Activated gamma-delta T cell treated with Interleukin-2 at 50 U/mL for 16 hours (primary cell): ENCODE results near the gene RANBP10.
"Not testable (repeated sequence)": the region's sequence is repeated elsewhere in the genome, so short reads cannot be mapped to it uniquely, and the experiment has no call there.

Experiments
- DNase-seq: peaks from one replicate; pipeline ENCODE4 v3.0.0-alpha.2; 2020

The RANBP10 gene

GRCh38 chr16:67775273-67775672 is 31.1 kb downstream of the RANBP10 start:
- no peak for DNase-seq

GRCh38 chr16:67774457-67774853 is 31.9 kb downstream of the RANBP10 start:
- no peak for DNase-seq

GRCh38 chr16:67773569-67774456 is 32.5 kb downstream of the RANBP10 start:
- no peak for DNase-seq

GRCh38 chr16:67773099-67773498 is 33.3 kb downstream of the RANBP10 start:
- DNase-seq = no peak

GRCh38 chr16:67770346-67770991 is 35.9 kb downstream of the RANBP10 start:
- DNase-seq = no peak

- no peak for DNase-seq
Observed at GRCh38 chr16:67767953-67768352, 38.4 kb downstream of the RANBP10 start.

- DNase-seq = no peak
Observed at GRCh38 chr16:67766291-67766690, 40.1 kb downstream of the RANBP10 start.

GRCh38 chr16:67764158-67764667 is 42.1 kb downstream of the RANBP10 start:
- DNase-seq = no peak

GRCh38 chr16:67763066-67763465 is 43.3 kb downstream of the RANBP10 start:
- DNase-seq = no peak

- no peak for DNase-seq
Observed at GRCh38 chr16:67762385-67762784, 44.0 kb downstream of the RANBP10 start.

GRCh38 chr16:67761924-67762323 is 44.4 kb downstream of the RANBP10 start:
- DNase-seq = no peak

GRCh38 chr16:67760956-67761230 is 45.5 kb downstream of the RANBP10 start:
- DNase-seq = no peak

- DNase-seq = no peak
Observed at GRCh38 chr16:67760206-67760955, 46.0 kb downstream of the RANBP10 start.

GRCh38 chr16:67758966-67759365 is 47.4 kb downstream of the RANBP10 start:
- no peak for DNase-seq

GRCh38 chr16:67758006-67758405 is 48.4 kb downstream of the RANBP10 start:
- DNase-seq = no peak

GRCh38 chr16:67752641-67753040 is 53.7 kb downstream of the RANBP10 start:
- no peak for DNase-seq

- DNase-seq = not testable (repeated sequence)
Observed at GRCh38 chr16:67751331-67751730, 55.0 kb downstream of the RANBP10 start.

- DNase-seq = no peak
Observed at GRCh38 chr16:67750466-67750865, 55.9 kb downstream of the RANBP10 start.

- no peak for DNase-seq
Observed at GRCh38 chr16:67749436-67750078, 56.8 kb downstream of the RANBP10 start.

GRCh38 chr16:67748834-67749233 is 57.5 kb downstream of the RANBP10 start:
- DNase-seq = no peak

- no peak for DNase-seq
Observed at GRCh38 chr16:67746846-67747245, 59.5 kb downstream of the RANBP10 start.

- DNase-seq = no peak
Observed at GRCh38 chr16:67741118-67741517, 65.2 kb downstream of the RANBP10 start.

- no peak for DNase-seq
Observed at GRCh38 chr16:67740391-67740790, 66.0 kb downstream of the RANBP10 start.
